ENCODE data around the gene KLRC2. TPM values are rescaled to one million over a fixed set of nuclear protein-coding genes. Genes with fewer than 3 reads are reported as not detected.
"Not testable (repeated sequence)": the region's sequence is repeated elsewhere in the genome, so short reads cannot be mapped to it uniquely, and the experiment has no call there.

Gene KLRC2
- total RNA-seq, 3 donors from 2014 or later (not counting 1 experiment from before 2014, with no cell fraction given) = 3.0 to 57.5 (median 11.4) TPM

GRCh38 chr12:10430623-10431022, 5.2 kb downstream of the KLRC2 start:
- H3K27me3 Mint-ChIP-seq (ENCODE audit: low read depth in 2 of 2); H3K9me3 ChIP-seq (ENCODE audit: control insufficient read depth, insufficient read depth, low read length); H3K27ac ChIP-seq (ENCODE audit: low read length); DNase-seq; H3K9me3 Mint-ChIP-seq; H3K27me3 ChIP-seq (ENCODE audit: control insufficient read depth, insufficient read depth, low read length); intact Hi-C loops (cut with micrococcal nuclease); H3K4me3 ChIP-seq (ENCODE audit: low read length); H3K4me1 ChIP-seq (ENCODE audit: control insufficient read depth, insufficient read depth, low read length); H3K36me3 Mint-ChIP-seq; H3K4me3 Mint-ChIP-seq; H3K36me3 ChIP-seq (ENCODE audit: control insufficient read depth, insufficient read depth, low read length): not testable (repeated sequence)
- 41% methylated on average over 3 of the region's 4 CpGs for WGBS (ENCODE audit: insufficient coverage)
- H3K27ac Mint-ChIP-seq = peak overlapping the region in 1 of 2 donors; percentile 38
- peak in 2 of 3 donors; percentile 75 to 88 for ATAC-seq
- H3K4me1 Mint-ChIP-seq = peaks cover 0 to 11% of the 10 kb centered on the region in 2 donors

- peak overlapping the region in 1 of 2 donors; percentile 67 for H3K27ac Mint-ChIP-seq
- not testable (repeated sequence) for H3K36me3 Mint-ChIP-seq
These were observed 9.9 kb downstream of the KLRC2 start for GRCh38 chr12:10425938-10426337.

GRCh38 chr12:10424260-10424899, 11.4 kb downstream of the KLRC2 start:
- H3K27ac Mint-ChIP-seq; intact Hi-C loops (cut with micrococcal nuclease); H3K27me3 ChIP-seq (ENCODE audit: control insufficient read depth, insufficient read depth, low read length); H3K4me3 Mint-ChIP-seq; H3K4me1 ChIP-seq (ENCODE audit: control insufficient read depth, insufficient read depth, low read length); H3K4me1 Mint-ChIP-seq; H3K9me3 ChIP-seq (ENCODE audit: control insufficient read depth, insufficient read depth, low read length); H3K36me3 Mint-ChIP-seq; H3K36me3 ChIP-seq (ENCODE audit: control insufficient read depth, insufficient read depth, low read length); H3K9me3 Mint-ChIP-seq; H3K27me3 Mint-ChIP-seq (ENCODE audit: low read depth in 2 of 2); H3K27ac ChIP-seq (ENCODE audit: low read length); H3K4me3 ChIP-seq (ENCODE audit: low read length); DNase-seq: not testable (repeated sequence)
- WGBS (ENCODE audit: insufficient coverage) = no CpG with 5 or more reads among the region's 1 CpG
- peak in 1 of 3 donors; percentile 24 for ATAC-seq

More at GRCh38 chr12:10425938-10426337, 9.9 kb downstream of the KLRC2 start:
- H3K4me3 Mint-ChIP-seq; H3K27me3 ChIP-seq (ENCODE audit: control insufficient read depth, insufficient read depth, low read length); H3K4me1 ChIP-seq (ENCODE audit: control insufficient read depth, insufficient read depth, low read length); H3K27me3 Mint-ChIP-seq (ENCODE audit: low read depth in 2 of 2); ATAC-seq; DNase-seq; H3K4me1 Mint-ChIP-seq; H3K36me3 ChIP-seq (ENCODE audit: control insufficient read depth, insufficient read depth, low read length); H3K9me3 Mint-ChIP-seq; intact Hi-C loops (cut with micrococcal nuclease); H3K27ac ChIP-seq (ENCODE audit: low read length); H3K9me3 ChIP-seq (ENCODE audit: control insufficient read depth, insufficient read depth, low read length); H3K4me3 ChIP-seq (ENCODE audit: low read length): not testable (repeated sequence)
- 96% methylated on average over 6 of the region's 8 CpGs for WGBS (ENCODE audit: insufficient coverage)

GRCh38 chr12:10422159-10422558, 13.7 kb downstream of the KLRC2 start:
- H3K9me3 Mint-ChIP-seq; H3K4me1 Mint-ChIP-seq; H3K36me3 ChIP-seq (ENCODE audit: control insufficient read depth, insufficient read depth, low read length); H3K4me3 Mint-ChIP-seq; H3K4me3 ChIP-seq (ENCODE audit: low read length); H3K27me3 ChIP-seq (ENCODE audit: control insufficient read depth, insufficient read depth, low read length); H3K36me3 Mint-ChIP-seq; H3K9me3 ChIP-seq (ENCODE audit: control insufficient read depth, insufficient read depth, low read length); DNase-seq; intact Hi-C loops (cut with micrococcal nuclease); H3K27me3 Mint-ChIP-seq (ENCODE audit: low read depth in 2 of 2); H3K4me1 ChIP-seq (ENCODE audit: control insufficient read depth, insufficient read depth, low read length); H3K27ac ChIP-seq (ENCODE audit: low read length): not testable (repeated sequence)
- peak; percentile 72 to 89 (median 81) for ATAC-seq
- H3K27ac Mint-ChIP-seq = peak overlapping the region in 1 of 2 donors; percentile 47
- no CpG with 5 or more reads among the region's 3 CpGs for WGBS (ENCODE audit: insufficient coverage)

GRCh38 chr12:10420334-10420733, 15.5 kb downstream of the KLRC2 start, which contains the start of gene KLRC3:
Gene KLRC3, minus strand, starts transcription at chr12:10420595. Its CDS starts 45 bp downstream, at chr12:10420550.
- H3K27me3 Mint-ChIP-seq (ENCODE audit: low read depth in 2 of 2) = not testable (repeated sequence)

More at GRCh38 chr12:10420334-10420733, 15.5 kb downstream of the KLRC2 start, which contains the start of gene KLRC3:
- WGBS (ENCODE audit: insufficient coverage) = 17% methylated on average over 1 of the region's 1 CpG
- H3K36me3 Mint-ChIP-seq; H3K27me3 ChIP-seq (ENCODE audit: control insufficient read depth, insufficient read depth, low read length); H3K4me1 ChIP-seq (ENCODE audit: control insufficient read depth, insufficient read depth, low read length); H3K9me3 Mint-ChIP-seq; H3K4me1 Mint-ChIP-seq; intact Hi-C loops (cut with micrococcal nuclease); DNase-seq; H3K27ac ChIP-seq (ENCODE audit: low read length); H3K9me3 ChIP-seq (ENCODE audit: control insufficient read depth, insufficient read depth, low read length): not testable (repeated sequence)
- Mint-ChIP-seq H3K27ac (peak within 1 kb of the TSS in 1 of 2 donors; percentile 74), H3K4me3 (peak within 1 kb of the TSS; percentile 43)
- Histone ChIP-seq H3K36me3 (ENCODE audit: control insufficient read depth, insufficient read depth, low read length) (peaks cover 18% of the 10 kb centered on the region), H3K4me3 (ENCODE audit: low read length) (peak within 1 kb of the TSS; percentile 50)
- ATAC-seq = peak in 1 of 3 donors; percentile 41

Data from natural killer cell (primary cell).